Measurements from ENCODE around the gene PKP2.

PKP2 gene

DNA sequence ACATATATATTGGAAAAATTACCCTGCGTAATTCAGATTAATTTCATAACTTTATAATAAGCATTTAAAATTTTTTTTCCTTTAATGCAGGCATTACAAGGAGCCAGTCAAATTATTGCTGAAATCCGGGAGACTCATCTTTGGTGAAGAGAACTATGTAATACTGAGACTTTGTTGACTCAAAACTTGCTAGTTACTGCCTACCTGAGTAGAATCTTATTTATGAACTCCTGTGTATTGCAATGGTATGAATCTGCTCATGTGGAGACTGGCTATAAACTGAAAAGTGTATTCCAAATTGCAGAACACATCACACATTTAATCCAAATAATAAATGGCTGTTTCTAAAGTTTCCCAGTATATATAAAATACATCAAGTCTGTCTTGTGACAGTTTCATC, 153.3 kb downstream of the PKP2 start:
- no peak for DNase-seq

DNA sequence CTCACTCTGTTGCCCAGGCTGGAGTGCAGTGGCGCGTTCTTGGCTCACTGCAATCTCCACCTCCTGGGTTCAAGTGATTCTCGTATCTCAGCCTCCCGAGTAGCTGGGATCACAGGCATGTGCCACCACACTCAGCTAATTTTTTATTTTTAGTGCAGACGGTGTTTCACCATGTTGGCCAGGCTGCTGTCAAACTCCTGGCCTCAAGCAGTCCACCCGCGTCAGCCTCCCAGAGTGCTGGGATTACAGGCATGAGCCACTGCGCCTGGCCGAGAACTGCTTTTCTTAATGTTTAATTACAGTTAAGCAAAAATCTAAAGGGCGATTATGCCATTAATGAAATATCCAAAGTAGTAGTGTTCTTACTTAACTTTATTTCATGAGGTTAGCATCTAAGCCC, 154.4 kb downstream of the PKP2 start:
- no peak for DNase-seq

All from NCI-H774 (cell line).